ENCODE results near the gene BCL10. TPM values are rescaled to one million over a fixed set of nuclear protein-coding genes. Genes with fewer than 3 reads are reported as not detected.

Gene BCL10
- polyA plus RNA-seq, 1 donor (not counting 4 experiments of a cell fraction or from before 2014, with no cell fraction given), result 22.4 TPM

DNA sequence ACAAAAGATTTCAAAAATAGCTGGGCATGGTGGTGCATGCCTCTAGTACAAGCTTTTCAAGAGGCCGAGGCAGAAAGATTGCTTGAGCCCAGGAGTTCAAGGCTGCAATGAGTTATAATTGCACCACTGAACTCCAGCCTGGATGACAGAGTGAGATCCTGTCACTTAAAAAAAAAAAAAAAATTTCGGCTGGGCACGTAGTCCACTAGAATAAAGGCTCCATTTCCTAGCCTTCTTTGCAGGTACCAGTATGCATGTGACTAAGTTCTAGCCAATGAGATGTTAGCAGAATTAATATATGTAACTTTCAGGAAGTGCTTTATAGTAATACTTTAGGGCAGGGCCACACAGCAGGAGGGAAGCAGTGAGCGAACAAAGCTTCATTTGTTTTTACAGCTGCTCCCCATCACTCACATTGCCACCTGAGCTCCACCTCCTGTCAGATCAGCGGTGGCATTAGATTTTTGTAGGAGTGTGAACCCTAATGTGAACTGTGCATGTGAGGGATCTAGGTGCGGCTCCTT is 46.8 kb downstream of the BCL10 start:
- Histone ChIP-seq H3K4me3 (ENCODE audit: control insufficient read depth in 2 of 3, extremely low read depth in 1 of 3, insufficient read depth in 2 of 3, low read depth in 1 of 3, low read length in 3 of 3) (no peak overlapping the region), H3K9me3 (ENCODE audit: control insufficient read depth, low read depth, low read length) (no peaks in the 10 kb centered on the region), H3K9ac (ENCODE audit: control insufficient read depth, extremely low read depth, insufficient read depth, low read length) (no peak overlapping the region), H4K20me1 (ENCODE audit: control insufficient read depth, extremely low read depth, insufficient read depth, low read length) (no peaks in the 10 kb centered on the region), H3K27me3 (ENCODE audit: control insufficient read depth, extremely low read depth, insufficient read depth, low read length) (no peaks in the 10 kb centered on the region), H3K4me2 (ENCODE audit: control insufficient read depth, extremely low read depth, insufficient read depth, low read depth, low read length) (no peak overlapping the region), H3K36me3 (ENCODE audit: control insufficient read depth in 2 of 2, extremely low read depth in 1 of 2, insufficient read depth in 2 of 2, low read length in 2 of 2) (no peaks in the 10 kb centered on the region), H3K27ac (ENCODE audit: control insufficient read depth, insufficient read depth, low read length) (no peak overlapping the region), H3K79me2 (ENCODE audit: control insufficient read depth, insufficient read depth, low read length) (no peaks in the 10 kb centered on the region), H3K9me1 (ENCODE audit: control insufficient read depth, extremely low read depth, insufficient read depth, low read length) (no peaks in the 10 kb centered on the region), H3K4me1 (ENCODE audit: control insufficient read depth, extremely low read depth, insufficient read depth, low read length) (peaks cover 15% of the 10 kb centered on the region), H2AFZ (ENCODE audit: control insufficient read depth, low read length) (no peak overlapping the region)
- no peak for TF ChIP-seq EZH2 (IDR thresholded peaks at IDR 0.05; ENCODE audit: low read length)
- TF ChIP-seq, protein P1, sequence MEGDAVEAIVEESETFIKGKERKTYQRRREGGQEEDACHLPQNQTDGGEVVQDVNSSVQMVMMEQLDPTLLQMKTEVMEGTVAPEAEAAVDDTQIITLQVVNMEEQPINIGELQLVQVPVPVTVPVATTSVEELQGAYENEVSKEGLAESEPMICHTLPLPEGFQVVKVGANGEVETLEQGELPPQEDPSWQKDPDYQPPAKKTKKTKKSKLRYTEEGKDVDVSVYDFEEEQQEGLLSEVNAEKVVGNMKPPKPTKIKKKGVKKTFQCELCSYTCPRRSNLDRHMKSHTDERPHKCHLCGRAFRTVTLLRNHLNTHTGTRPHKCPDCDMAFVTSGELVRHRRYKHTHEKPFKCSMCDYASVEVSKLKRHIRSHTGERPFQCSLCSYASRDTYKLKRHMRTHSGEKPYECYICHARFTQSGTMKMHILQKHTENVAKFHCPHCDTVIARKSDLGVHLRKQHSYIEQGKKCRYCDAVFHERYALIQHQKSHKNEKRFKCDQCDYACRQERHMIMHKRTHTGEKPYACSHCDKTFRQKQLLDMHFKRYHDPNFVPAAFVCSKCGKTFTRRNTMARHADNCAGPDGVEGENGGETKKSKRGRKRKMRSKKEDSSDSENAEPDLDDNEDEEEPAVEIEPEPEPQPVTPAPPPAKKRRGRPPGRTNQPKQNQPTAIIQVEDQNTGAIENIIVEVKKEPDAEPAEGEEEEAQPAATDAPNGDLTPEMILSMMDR (optimal IDR thresholded peaks at IDR 0.05 in 1 of 3, IDR thresholded peaks at IDR 0.05 in 1 of 3, conservative IDR thresholded peaks at IDR 0.05 in 1 of 3; ENCODE audit: extremely low read depth in 1 of 3, insufficient read depth in 2 of 3, low read length in 3 of 3), result no peak
- DNase-seq (ENCODE audit: low read depth, low spot score) (no peak), FAIRE-seq (no peak)
- dilution Hi-C loops (cut with MboI; ENCODE audit: extremely low pct_ligation_motif_present, low sequenced_read_pairs), result no loop called here

DNA sequence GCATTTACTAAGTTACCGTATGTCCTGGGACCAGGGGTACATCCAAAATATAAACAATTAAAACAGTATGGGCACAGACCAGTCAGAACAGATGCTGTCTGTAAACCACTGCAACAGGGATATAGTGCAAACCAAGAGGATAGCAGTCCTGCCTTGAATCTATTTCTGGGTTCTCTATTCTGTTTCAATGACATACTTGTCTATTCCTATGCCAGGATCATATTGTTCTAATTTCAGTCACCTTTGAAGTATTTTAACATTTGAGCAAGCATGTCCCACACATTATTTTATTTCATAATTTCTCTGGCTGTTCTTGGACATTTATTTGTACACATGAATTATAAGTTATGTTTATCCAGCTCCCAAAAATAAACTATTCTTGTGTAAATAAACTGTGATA is 47.5 kb downstream of the BCL10 start:
- DNase-seq (ENCODE audit: low read depth, low spot score), result no peak
- no peak overlapping the region for H2AFZ ChIP-seq (ENCODE audit: control insufficient read depth, low read length)
- no peak overlapping the region for H3K4me3 ChIP-seq (ENCODE audit: control insufficient read depth in 2 of 3, extremely low read depth in 1 of 3, insufficient read depth in 2 of 3, low read depth in 1 of 3, low read length in 3 of 3)
- no peak for FAIRE-seq
- dilution Hi-C loops (cut with MboI; ENCODE audit: extremely low pct_ligation_motif_present, low sequenced_read_pairs), result no loop called here
- H3K36me3 ChIP-seq (ENCODE audit: control insufficient read depth in 2 of 2, extremely low read depth in 1 of 2, insufficient read depth in 2 of 2, low read length in 2 of 2), result no peaks in the 10 kb centered on the region
- no peaks in the 10 kb centered on the region for H3K9me1 ChIP-seq (ENCODE audit: control insufficient read depth, extremely low read depth, insufficient read depth, low read length)
- no peaks in the 10 kb centered on the region for H4K20me1 ChIP-seq (ENCODE audit: control insufficient read depth, extremely low read depth, insufficient read depth, low read length)
- H3K4me2 ChIP-seq (ENCODE audit: control insufficient read depth, extremely low read depth, insufficient read depth, low read depth, low read length), result no peak overlapping the region
- no peak for TF ChIP-seq EZH2 (IDR thresholded peaks at IDR 0.05; ENCODE audit: low read length)
- TF ChIP-seq, protein P1 (optimal IDR thresholded peaks at IDR 0.05 in 1 of 3, IDR thresholded peaks at IDR 0.05 in 1 of 3, conservative IDR thresholded peaks at IDR 0.05 in 1 of 3; ENCODE audit: extremely low read depth in 1 of 3, insufficient read depth in 2 of 3, low read length in 3 of 3), result no peak
- no peaks in the 10 kb centered on the region for H3K79me2 ChIP-seq (ENCODE audit: control insufficient read depth, insufficient read depth, low read length)
- H3K9me3 ChIP-seq (ENCODE audit: control insufficient read depth, low read depth, low read length), result no peaks in the 10 kb centered on the region
- no peak overlapping the region for H3K27ac ChIP-seq (ENCODE audit: control insufficient read depth, insufficient read depth, low read length)
- H3K27me3 ChIP-seq (ENCODE audit: control insufficient read depth, extremely low read depth, insufficient read depth, low read length), result no peaks in the 10 kb centered on the region
- H3K4me1 ChIP-seq (ENCODE audit: control insufficient read depth, extremely low read depth, insufficient read depth, low read length), result peaks cover 22% of the 10 kb centered on the region
- H3K9ac ChIP-seq (ENCODE audit: control insufficient read depth, extremely low read depth, insufficient read depth, low read length), result no peak overlapping the region

All from keratinocyte (primary cell).